Measurements from ENCODE around the gene C20orf204.

Gene C20orf204

DNA sequence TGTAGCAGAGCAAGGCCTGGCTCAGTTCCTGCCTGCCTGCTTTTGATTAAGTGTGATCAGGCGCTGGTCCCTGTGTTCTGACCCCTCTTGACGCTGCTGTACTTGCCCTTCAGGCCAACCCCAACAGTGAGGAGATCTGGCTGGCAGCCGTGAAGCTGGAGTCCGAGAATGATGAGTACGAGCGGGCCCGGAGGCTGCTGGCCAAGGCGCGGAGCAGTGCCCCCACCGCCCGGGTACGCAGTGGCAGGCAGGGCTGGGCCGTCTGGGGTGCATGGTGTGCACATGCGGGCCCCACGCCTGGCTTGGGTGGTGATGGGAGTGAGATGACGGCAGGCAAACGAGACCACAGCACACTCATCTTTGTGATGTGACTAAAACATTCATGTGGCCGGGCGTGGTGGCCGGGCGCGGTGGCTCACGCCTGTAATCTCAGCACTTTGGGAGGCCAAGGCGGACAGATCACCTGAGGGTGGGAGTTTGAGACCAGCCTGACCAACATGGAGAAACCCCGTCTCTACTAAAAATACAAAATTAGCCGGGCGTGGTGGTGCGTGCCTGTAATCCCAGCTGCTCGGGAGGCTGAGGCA lies 10.1 kb upstream of the C20orf204 start:
- DNase-seq: no peak

DNA sequence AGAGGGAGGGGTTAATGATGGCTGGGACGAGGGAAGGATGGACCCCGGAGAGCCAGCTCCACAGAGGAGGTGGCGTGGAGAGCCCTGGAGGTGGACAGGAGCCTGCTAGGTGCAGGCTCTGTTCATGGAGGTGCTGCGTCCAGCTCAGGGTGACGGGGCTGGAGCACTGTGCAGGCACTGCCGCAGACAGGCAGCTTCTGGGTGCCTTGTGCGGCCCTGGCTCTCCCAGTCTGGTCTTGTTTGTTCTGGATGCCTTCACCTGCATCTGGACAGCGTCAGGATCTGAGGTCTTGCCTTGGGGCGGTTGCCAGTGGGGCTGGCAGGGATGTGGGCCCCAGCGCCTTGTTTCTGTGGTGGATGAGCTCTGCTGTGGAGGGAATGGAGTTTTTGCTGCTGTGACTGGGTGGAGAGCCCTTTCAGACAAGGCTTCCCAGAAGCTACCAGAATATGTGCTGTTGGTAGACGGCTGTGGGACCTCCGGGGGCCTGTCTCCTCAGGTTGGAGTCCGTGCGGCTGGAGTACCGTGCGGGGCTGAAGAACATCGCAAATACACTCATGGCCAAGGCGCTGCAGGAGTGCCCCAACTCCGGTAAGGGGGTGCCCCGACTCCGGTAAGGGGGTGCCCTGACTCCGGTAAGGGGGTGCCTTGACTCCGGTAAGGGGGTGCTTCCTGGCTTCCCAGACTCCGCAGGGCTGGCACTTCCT lies 7.8 kb upstream of the C20orf204 start:
- no peak for DNase-seq

DNA sequence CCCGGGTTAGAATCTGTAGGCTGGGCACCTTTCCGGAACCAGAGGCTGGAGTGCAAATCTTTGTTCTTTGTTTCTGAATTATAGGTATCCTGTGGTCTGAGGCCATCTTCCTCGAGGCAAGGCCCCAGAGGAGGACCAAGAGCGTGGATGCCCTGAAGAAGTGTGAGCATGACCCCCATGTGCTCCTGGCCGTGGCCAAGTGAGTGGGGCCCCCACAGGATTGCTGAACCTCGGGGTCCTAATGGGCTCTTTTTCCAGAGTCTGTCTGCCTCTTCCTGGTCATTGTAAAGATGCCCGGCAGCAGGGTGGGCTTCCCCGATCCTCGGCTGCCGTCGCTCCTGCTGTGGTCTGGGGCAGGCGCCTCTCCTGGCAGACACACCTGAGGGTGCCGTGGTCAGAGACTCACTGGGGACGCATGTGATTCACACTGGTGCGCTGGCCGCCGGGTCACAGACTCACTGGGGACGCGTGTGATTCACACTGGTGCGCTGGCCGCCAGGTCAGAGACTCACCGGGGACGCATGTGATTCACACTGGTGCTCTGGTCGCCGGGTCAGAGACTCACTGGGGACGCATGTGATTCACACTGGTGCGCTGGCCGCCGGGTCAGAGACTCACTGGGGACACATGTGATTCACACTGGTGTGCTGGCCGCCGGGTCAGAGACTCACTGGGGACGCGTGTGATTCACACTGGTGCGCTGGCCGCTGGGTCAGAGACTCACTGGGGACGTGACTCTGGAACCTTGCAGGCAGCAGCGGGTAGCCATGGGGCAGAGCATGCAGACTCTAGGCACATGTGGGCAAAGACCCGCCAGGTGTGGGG lies 6.5 kb upstream of the C20orf204 start:
- no peak for DNase-seq

DNA sequence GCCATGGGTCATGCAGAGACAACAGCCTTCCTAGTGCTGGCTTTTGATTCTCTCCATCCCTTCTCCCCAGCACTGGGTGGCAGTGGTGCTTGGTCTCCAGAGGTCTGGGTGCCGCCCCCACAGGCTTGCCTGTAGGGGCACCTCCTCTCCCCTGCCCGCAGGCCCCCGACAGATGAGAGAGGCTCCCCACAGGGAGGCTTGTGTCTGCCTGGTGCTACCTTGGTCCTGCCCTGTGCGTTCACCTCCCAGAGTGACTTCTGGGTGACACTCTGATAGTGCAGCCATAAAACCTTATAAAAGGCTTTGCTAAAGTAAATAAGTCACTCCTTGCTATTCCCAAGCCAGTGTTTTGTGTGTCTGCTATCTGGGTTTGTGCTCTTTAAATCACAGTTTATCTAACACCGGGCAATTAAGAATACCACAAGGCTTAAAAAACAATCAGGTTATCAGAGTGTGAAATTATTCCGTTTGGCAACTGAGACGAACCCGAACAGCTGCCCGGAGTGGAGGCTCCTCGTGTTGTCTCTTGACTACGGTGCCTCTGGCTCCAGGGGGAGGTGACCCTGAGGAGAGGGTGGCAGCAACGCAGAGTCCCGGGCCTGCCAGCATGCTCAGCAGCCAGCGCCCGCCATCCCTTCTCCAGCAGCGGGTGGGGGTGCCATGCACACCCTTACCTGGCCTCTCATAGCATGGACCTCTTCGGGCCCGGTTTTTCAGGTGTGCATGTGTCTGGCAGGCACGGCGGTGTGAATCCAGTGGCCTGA lies 5.4 kb upstream of the C20orf204 start:
- DNase-seq: no peak

DNA sequence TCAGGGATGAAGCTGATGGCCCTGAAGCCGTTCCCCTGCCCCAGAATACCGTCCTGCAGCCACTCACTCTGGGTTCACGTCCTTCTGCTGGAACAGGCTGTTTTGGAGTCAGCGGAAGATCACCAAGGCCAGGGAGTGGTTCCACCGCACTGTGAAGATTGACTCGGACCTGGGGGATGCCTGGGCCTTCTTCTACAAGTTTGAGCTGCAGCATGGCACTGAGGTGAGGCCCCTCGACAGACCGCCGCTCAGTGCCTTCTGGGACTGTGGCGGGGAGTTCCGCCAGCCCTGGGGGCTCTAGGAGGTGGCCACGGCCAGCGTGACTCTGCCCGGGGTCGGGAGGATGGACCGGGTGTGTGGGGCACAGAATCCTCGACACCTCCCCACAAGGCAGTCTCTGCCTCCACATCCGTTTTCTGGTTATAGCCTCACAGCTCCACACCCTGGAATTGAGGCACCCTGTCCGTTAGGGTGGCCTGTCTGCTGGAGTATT lies 4.1 kb upstream of the C20orf204 start:
- DNase-seq: no peak

DNA sequence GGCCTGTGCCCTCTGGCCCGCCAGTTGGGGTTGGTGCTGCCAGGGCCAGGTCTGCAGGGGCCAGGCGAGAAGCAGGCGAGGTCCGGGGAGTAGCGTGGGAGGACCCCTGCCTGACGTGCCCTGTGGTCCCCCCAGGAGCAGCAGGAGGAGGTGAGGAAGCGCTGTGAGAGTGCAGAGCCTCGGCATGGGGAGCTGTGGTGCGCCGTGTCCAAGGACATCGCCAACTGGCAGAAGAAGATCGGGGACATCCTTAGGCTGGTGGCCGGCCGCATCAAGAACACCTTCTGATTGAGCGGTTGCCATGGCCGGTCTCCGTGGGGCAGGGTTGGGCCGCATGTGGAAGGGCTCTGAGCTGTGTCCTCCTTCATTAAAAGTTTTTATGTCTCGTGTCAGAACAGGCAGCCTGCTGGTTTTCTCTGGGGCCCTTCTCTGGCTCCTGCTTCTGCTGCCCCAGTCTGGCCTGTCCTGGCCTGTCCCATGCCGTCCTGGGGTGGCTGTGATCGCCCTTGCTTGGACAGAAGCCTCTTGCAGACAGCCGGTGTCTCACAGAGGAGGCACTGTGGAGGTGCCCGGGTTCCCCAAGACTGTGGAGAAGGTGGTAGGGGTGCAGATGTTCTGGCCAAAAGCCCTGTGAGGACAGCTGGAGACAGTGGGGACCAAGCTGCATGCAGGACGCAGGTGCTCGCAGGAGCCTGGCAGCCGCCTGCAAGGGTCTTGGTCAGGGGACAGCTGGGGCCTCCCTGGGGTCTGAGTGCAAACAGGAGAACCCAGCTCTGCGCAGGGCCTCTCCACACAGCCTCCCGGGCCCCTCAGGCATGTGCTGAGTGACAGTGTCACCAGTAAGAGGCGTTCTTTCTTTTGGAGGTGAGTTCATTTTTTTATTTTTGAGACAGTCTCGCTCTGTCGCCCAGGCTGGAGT lies 3.0 kb upstream of the C20orf204 start:
- DNase-seq: no peak

DNA sequence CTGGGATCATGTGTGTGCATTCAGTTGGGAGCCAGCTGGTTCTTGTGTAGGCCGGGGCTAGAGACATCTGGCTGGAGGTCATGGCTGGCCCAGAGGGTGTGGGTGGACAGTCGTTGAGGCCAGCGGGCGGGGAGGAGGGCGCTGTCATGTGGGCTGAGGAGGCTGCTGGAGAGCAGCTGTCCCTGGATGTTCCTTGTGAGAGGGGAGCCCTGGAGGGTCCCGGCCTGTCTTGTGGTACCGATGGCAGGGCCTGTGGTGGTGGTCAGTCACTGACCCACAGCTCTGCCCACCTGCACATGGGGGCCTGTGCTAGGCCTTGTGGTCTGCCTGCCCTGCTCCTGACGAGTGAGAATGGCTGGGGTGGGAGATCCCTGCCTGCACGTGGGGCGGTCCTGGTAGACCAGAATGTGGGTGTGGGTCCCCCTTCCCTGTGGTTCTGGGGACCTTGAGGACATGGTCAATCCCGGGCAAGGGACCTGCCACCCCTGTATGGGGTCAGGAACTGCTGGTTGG lies 1.9 kb upstream of the C20orf204 start:
- DNase-seq: no peak

DNA sequence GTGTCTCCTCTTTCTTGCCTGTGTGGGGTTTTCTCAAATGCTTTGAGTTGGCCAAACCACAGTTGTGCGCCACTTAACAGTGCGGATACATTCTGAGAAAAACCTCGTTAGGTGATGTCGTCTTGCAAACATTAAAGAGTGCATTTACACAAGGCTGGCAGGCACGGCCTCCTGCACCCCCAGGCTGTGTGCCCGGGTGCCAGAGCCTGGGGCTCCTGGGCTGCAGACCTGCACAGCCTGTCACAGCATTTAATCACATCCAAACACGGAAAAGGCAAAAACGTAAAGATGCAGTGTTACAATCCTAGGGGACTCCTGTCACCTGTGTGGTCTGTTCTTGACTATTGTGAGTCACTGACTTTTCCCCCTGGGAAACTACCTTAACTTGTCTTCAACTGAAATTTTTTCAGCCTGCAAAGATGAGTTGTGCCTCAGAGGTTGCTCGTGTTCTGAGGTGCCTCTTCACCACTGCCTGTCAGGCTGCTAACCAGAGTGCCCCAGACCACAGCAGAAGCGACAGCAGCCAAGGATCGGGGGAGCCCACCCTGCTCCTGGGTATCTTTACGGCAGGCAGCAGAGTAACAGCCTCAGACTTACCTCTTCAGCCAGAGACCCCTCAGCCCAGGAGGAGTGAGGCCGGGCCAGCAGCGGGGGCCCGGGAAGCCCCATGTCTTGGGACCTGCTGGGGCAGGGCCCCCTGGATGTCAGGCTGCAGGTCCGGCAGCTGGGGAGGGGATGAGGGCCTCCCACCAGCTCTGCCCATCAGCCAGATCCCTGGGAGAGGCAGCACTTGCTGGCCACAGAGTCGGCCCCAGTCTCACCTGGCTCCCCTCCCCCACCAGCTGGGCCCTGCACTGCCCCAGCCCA lies 683 bp upstream of the C20orf204 start:
- DNase-seq: no peak

DNA sequence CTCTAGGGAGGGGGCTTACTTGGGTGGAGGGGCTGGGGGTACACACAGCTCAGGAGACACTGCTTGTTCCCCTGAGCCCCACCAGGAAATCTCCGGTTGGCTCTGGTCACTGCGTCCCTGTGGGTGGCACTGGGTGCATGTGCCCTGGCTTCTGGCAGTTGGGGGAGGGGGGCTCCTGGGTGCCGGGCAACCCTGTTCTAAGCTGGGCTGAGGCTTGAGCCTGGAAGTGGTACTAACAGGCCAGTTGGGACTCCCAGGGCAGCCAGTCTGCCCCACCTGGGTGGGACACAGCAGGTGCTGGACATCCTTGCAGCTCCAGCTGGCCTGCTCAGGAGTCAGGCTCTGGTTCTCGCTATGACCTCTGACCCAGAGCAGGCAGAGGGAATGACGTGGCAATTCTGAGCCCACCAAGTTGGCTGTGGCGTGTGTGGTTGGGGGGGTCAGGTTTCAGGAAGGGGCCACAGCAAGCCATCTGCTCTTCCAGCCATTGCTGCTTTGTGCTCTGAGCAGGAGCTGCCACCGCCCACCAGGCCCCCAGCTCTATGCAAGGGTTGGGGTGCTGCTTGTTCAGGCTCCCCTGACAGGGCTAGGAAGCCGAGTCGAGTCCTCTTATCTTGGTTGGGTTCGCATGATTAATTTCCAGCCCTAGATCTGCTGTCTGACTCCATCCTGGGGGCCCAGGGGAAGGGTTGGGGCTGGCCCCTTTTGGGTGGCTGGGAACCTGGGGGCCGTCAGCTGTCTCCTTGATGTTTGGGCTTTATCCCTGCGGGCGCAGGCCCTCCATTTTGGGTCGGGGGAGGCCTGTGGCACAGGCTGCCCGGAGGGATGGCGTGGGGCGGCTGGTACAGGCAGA lies 590 bp downstream of the C20orf204 start:
- no peak for DNase-seq

DNA sequence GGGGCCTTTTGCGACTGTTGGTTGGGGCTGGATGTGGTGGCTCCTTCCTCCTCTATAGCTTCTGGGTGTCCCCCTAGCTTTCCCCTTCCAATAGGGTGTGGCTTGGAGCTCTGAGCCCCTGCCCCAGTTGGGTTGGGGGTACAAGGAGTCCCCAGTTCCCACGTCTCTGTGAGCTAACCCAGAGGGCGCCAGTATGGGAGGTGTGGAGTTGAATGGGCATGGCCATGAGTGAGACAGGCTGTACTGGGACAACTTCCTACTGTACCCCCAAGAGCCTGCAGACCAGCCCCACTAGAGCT lies 1.2 kb downstream of the C20orf204 start:
- DNase-seq: no peak

DNA sequence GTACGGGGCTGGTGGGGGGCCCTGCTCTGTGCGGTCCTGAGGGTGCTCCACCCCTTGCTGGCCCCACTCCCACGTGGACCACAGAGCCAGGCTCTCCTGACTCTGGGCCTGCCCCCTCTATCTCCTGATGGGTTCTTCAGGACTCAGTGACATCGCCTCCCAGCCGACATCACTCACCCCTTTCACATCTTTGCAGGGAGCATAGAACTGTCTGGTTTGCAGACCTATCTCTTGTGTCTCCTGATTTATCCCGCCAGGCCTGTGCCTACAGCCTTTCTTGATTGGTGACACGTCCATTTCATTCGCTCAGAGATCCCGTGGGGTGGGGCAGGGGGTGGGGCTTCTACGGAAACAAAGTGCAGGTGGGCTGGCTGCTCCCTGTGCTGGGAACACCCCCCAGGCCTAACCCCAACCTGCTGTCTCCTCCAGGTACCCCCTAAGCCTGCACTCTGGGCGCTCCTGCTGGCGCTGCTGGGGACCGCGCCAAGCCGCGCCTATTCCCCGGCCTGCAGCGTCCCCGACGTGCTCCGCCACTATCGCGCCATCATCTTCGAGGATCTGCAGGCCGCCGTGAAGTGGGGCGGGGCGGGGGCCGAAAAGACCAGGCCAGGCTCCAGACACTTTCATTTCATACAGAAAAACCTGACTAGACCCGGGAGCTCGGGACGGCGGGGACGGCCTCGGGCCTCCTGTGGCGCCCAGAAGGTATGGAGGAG lies 1.7 kb downstream of the C20orf204 start:
- DNase-seq: no peak

DNA sequence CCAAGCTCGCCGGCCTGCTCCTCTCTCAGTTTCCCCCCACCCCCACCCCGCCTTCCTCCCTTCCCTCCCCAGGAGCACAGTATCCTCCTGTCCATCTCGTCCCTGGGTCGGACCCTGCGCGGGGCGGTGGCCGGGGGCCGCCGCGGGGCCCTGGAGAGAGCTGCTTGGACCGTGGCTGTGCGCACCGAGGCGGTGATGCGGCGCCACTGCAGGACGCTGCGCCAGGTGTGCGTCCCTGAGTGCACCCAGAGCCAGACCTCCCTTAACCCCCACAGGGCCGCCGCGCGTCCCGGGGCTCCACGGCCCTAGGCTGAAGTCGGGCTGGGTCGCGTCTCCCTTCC lies 2.2 kb downstream of the C20orf204 start:
- DNase-seq: no peak

DNA sequence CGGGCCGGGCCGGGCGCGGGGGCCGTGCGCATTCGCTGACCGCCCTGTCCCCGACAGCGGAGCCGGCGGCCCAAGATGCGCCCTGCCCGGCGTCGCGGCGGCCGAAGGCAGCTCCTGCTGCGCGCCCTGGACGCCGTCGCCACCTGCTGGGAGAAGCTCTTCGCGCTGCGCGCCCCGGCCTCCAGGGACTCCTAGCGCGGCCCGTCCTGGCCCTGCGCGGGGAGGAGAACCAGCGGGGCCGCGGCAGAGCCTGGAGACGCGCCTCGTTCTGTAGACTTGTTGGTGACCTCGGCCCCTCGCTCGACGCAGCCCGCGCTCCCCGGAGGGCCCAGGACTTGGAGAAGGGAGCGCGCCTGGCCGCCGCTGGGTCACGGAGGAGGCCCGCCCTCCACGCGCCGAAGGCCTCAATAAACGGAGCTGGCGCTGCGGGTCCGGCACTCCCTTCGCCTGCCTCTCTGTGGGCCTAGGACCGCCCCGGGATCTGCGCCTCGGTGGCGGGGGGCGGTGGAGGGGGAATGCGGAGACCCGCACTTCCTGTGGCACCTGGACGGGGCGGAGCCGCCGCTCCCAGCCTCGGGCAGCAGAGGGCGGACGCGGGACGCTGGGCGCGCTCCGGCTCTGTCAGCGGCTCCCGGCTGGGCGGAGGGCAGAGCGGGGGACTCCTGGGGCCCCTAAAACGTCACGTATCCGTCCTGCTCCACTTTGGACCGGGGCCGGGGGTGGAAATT lies 2.7 kb downstream of the C20orf204 start:
- peak in 18 of 51 donors; percentile 2 to 52 (median 14) for DNase-seq

DNA sequence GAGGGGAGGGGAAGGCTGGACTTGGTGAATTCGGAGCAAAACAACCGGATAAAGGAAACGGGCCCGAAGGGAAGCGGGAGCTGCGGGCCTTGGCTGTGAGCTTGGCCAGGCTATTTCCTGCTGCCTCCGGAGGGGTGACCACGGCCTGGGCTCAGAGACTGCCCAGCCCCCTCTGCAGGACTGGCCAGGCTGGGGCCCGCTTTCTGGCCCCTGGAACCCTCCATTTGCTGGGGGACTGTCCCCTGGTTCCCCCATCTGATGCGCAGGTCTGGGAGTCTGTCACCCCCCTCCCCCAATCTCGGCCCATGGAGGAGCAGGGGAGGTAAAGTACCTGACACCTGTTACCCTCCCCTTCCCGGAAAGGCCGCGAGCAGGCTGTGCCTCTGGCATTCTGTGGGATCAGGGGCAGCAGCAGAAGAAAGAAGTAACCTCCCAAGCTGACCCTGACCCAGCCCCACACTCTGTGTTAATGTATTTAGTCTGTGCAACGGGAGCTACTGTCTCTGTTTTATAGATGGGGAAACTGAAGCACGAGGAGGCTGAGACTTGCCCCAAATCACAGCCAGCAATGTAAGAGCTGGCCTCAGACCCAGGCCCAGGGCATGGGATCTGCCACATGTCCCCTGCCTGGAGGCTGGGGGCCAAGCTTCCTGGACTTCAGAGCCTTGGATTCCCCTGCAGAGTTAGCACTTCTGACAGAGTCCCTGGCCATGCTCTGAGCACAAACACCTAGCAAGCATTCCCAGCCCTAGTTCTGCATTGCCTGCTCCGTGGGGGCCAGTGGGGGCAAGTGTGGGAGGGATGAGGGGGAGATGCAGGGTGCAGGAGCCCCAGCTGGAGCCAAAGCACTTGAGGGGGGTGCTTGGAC lies 3.5 kb downstream of the C20orf204 start:
- DNase-seq: no peak

DNA sequence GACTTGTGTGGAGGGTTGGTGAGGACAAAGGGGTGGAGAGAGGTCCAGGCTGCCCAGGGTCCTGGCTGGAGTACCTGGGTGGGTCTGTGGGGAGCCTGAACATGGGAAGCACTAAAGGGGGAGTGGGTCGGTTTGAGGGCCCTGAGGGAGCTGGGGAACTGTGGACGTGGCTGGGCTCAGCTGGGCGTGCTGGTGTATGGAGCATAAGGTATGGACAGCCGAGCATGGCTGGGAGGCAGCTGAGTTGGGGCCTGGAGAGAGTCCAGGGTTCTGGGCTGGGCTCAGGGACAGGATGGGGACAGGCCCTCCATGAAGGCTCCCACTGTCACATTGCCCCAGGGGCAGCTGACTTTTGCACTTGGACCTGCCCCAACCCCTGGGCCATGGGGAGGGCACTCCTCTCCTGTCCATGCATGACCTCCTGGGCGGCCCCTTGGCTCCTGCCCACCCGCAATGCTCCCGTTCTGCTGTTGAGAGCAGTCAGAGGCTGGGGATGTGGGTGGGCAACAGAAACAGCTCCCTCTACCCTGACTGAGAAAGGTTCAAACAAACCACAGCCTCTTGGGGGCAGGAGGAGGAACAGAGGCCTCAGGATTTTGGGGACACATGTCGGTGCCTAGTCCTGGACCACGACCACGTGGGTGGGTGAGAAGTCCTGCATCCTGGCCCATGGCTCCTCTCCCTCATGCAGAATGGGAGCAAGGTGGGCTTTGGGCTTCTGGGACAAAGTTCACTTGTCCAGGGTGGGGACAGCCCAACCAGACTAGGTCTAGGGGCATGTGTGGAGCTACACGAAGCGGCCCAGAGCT lies 4.5 kb downstream of the C20orf204 start:
- no peak for DNase-seq

All from hypothalamus (tissue), 51 donors.